NCI-H2029 (cell line): Measurements from ENCODE around the gene GPR17.

Experiments
- DNase-seq: peaks from one replicate; lab custom pipeline; 2025; lab: John Stamatoyannopoulos, UW

Gene GPR17

GRCh38 chr2:127641846-127642507 is 4.0 kb upstream of the GPR17 start:
- no peak for DNase-seq

- DNase-seq = no peak
Measured at GRCh38 chr2:127642706-127643438, 3.1 kb upstream of the GPR17 start.

- DNase-seq = no peak
Measured at GRCh38 chr2:127643439-127644065, 2.4 kb upstream of the GPR17 start.

GRCh38 chr2:127644066-127645025 is 1.6 kb upstream of the GPR17 start:
- DNase-seq = no peak

- no peak for DNase-seq
Measured at GRCh38 chr2:127645026-127645394, 943 bp upstream of the GPR17 start.

- no peak for DNase-seq
Measured at GRCh38 chr2:127646487-127647241, 711 bp downstream of the GPR17 start.

GRCh38 chr2:127647242-127648190 is 1.6 kb downstream of the GPR17 start:
- DNase-seq = no peak

- no peak for DNase-seq
Measured at GRCh38 chr2:127648321-127648720, 2.4 kb downstream of the GPR17 start.

GRCh38 chr2:127649100-127649611 is 3.2 kb downstream of the GPR17 start:
- DNase-seq = peak; percentile 48

GRCh38 chr2:127649684-127650040 is 3.7 kb downstream of the GPR17 start:
- peak; percentile 80 for DNase-seq

GRCh38 chr2:127650041-127650784 is 4.3 kb downstream of the GPR17 start:
- no peak for DNase-seq

GRCh38 chr2:127650785-127651380 is 4.9 kb downstream of the GPR17 start:
- no peak for DNase-seq

GRCh38 chr2:127651381-127651809 is 5.4 kb downstream of the GPR17 start:
- no peak for DNase-seq

GRCh38 chr2:127651971-127652550 is 6.1 kb downstream of the GPR17 start:
- no peak for DNase-seq

GRCh38 chr2:127652786-127653357 is 6.9 kb downstream of the GPR17 start:
- DNase-seq = no peak

- DNase-seq = no peak
Measured at GRCh38 chr2:127653421-127654083, 7.6 kb downstream of the GPR17 start.

GRCh38 chr2:127654084-127654837 is 8.3 kb downstream of the GPR17 start:
- no peak for DNase-seq
